Activated CD4-positive, alpha-beta T cell treated with anti-CD3 and anti-CD28 coated beads, Interleukin-2, Interleukin-4, amounts not matched to agents 100 ng/mL and 50 ng/mL, durations not matched to agents 16 hours and 8 hours (primary cell): ENCODE measurements around the gene IRGM.

Source experiments
- DNase-seq: peaks from one replicate; pipeline ENCODE4 v3.0.0-alpha.2; 2020; ENCODE audit warnings: low spot score

Gene IRGM

GRCh38 chr5:150895431-150896428 lies 49.4 kb downstream of the IRGM start:
- DNase-seq = no peak
